H1 (cell line): ENCODE data around the gene GNB1L. TPM values are rescaled to one million over a fixed set of nuclear protein-coding genes. Genes with fewer than 3 reads are reported as not detected.

Experiments
- BCL11A ChIP-seq, 2 experiments: IDR thresholded peaks; one replicate each; pipeline ENCODE4 v1.6.1; 2011; ENCODE audit warnings: low read depth in 2 of 2, low read length in 2 of 2, mild to moderate bottlenecking in 2 of 2
- HDAC2 ChIP-seq, 2 experiments: fragments of 300-600 bp in 1 of 2; sonication (generic) in 1 of 2; IDR thresholded peaks; 2 replicates each; pipeline ENCODE4 v1.6.1; 2011 to 2012; ENCODE audit warnings: low read depth in 2 of 2, low read length in 2 of 2, mild to moderate bottlenecking in 2 of 2, moderate library complexity in 2 of 2, borderline replicate concordance in 1 of 2, inconsistent platforms in 1 of 2
- RAD21 ChIP-seq, 2 experiments: IDR thresholded peaks in 1 of 2; conservative IDR thresholded peaks in 1 of 2; 2 replicates each; pipeline ENCODE4 v1.6.1; 2011; ENCODE audit warnings: low read depth in 2 of 2, low read length in 2 of 2, improper control_type of control experiment in 1 of 2, inconsistent platforms in 1 of 2, mild to moderate bottlenecking in 1 of 2, moderate library complexity in 1 of 2
- SAP30 ChIP-seq: fragments of 300-600 bp; sonication (generic); IDR thresholded peaks from 2 replicates; pipeline ENCODE4 v1.7.1; 2012; ENCODE audit warnings: low read length, moderate library complexity, mild to moderate bottlenecking, inconsistent platforms; ENCODE audit not compliant: insufficient read depth, insufficient replicate concordance
- SIN3A ChIP-seq, 2 experiments: IDR thresholded peaks in 1 of 2; conservative IDR thresholded peaks in 1 of 2; 2 replicates each; pipeline ENCODE4 v1.6.1; 2011 to 2012; ENCODE audit warnings: low read length in 2 of 2, improper control_type of control experiment in 1 of 2, low read depth in 1 of 2, mild to moderate bottlenecking in 1 of 2
- SP4 ChIP-seq: IDR thresholded peaks from 2 replicates; pipeline ENCODE4 v1.6.1; 2012; ENCODE audit warnings: low read length, inconsistent platforms
- polyA plus RNA-seq, 7 experiments: library from polyadenylated mRNA; depleted of rRNA in 3 of 7; stranded (reverse) in 5 of 7; unstranded in 2 of 7; fragments of >200 nt in 5 of 7; fragments of 200-250 nt in 2 of 7; gene quantifications; 1 replicate in 5 of 7; 2 replicates in 1 of 7; 4 replicates in 1 of 7; pipeline versions ENCODE4 v1.2.1 to v1.2.3, GENCODE V29; 2011 to 2013; ENCODE audit warnings: missing spikeins in 2 of 7, mixed read lengths in 2 of 7
- total RNA-seq: library from RNA; stranded (reverse); fragmentation: NEBNext Ultra II Directional; extraction: Animal tissue kit (Norgen Biotek cat#: 25700); gene quantifications from 2 replicates; pipeline ENCODE4 v1.2.1, GENCODE V29; 2021
- TF ChIP-seq, protein P1 (sequence below): IDR thresholded peaks from 2 replicates; pipeline ENCODE4 v1.6.1; 2011; ENCODE audit warnings: low read depth, mild to moderate bottlenecking, low read length; ENCODE audit not compliant: insufficient read depth

GNB1L gene
- total and polyA plus RNA-seq, 2 of the 8 experiments (the other 6 are each of a cell fraction or from before 2014, with no cell fraction given): 14.0 to 15.6 TPM

DNA sequence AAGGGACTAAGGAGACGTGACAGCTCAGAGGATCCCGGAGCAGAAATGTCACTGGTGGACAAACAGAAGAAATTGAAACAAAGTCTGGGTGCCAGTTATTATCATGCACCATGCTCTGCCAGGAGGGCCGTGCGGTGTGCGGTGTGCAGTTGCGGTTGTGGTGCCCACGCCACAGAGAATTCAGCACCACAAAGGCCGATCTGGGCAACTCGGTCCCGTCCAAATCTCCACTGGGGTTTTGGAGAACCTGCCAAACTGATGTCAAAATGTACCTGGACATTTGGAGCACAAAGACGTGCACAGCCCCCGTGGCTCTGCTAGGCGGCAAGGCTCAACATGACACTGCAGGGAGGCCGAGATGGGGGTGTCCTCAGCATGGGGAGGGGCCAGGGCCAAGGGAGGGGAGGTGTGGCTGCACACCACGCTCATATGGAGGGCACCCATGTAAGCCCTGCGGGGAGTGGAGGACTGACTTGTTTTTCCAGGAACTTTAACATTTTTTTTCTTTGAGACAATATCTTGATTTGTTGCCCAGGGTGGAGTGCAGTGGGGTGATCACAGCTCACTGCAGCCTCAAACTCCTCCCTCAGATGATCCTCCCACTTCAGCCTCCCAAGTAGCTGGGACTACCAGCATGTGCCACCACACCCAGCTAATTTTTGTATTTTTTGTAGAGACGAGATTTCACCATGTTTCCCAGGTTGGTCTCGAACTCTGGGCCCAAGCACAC, 39.4 kb downstream of the GNB1L start (continued):
- TF ChIP-seq RAD21 (IDR thresholded peaks at IDR 0.05 in 1 of 2, conservative IDR thresholded peaks at IDR 0.05 in 1 of 2; ENCODE audit: low read depth in 2 of 2, low read length in 2 of 2) (no peak), SAP30 (no peak), HDAC2 (IDR thresholded peaks at IDR 0.05; ENCODE audit: borderline replicate concordance in 1 of 2, low read depth in 2 of 2, low read length in 2 of 2) (no peak), SP4 (no peak), SIN3A (conservative IDR thresholded peaks at IDR 0.05 in 1 of 2, IDR thresholded peaks at IDR 0.05 in 1 of 2; ENCODE audit: low read depth in 1 of 2, low read length in 2 of 2) (no peak), BCL11A (IDR thresholded peaks at IDR 0.05; ENCODE audit: low read depth in 2 of 2, low read length in 2 of 2) (no peak)
- TF ChIP-seq, protein P1, sequence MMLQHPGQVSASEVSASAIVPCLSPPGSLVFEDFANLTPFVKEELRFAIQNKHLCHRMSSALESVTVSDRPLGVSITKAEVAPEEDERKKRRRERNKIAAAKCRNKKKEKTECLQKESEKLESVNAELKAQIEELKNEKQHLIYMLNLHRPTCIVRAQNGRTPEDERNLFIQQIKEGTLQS: no peak
